PFSK-1 (cell line): ENCODE results near the gene ABCC2.

Source experiments
- POLR2AphosphoS5 ChIP-seq: IDR thresholded peaks from 2 replicates; pipeline ENCODE4 v1.6.1; 2012; ENCODE audit warnings: low read depth, mild to moderate bottlenecking, control low read depth, low read length, moderate library complexity
- SIN3A ChIP-seq: IDR thresholded peaks from 2 replicates; pipeline ENCODE4 v1.6.1; 2012; ENCODE audit warnings: mild to moderate bottlenecking, low read length, moderate library complexity, borderline replicate concordance; ENCODE audit not compliant: insufficient read depth

DNA sequence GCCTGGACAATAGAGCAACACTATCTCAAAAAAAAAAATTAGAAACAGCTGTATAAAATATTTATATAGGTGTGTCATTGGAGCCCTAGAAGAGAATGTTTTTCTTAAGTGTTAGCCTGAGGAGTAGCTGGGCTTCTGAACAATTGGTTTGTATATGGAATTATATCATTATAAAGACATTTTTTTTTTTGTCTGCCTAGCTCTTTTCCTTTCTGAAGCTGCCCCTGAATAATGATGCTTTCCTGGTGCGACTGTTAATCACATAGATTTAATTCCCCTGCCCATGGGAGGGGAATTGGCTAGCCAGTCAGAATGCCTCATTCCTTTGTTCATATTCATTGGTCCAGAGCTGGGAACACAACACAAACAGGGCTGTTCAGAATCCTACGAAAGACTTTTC lies 13.9 kb upstream of the ABCC2 start:
- TF ChIP-seq POLR2AphosphoS5 (no peak), SIN3A (no peak)
